A172 (cell line): ENCODE data around the gene ZC3H12D. TPM values are rescaled to one million over a fixed set of nuclear protein-coding genes. Genes with fewer than 3 reads are reported as not detected.
"Not testable (repeated sequence)": the region's sequence is repeated elsewhere in the genome, so short reads cannot be mapped to it uniquely, and the experiment has no call there.

Experiments
- DNase-seq: peaks from one replicate; pipeline ENCODE4 v3.0.0-alpha.2; 2015; ENCODE audit warnings: low spot score
- total RNA-seq: library from RNA; depleted of rRNA; stranded (reverse); fragments of >200 nt; shearing (Covaris generic); gene quantifications from 2 replicates; pipeline ENCODE4 v1.2.3, GENCODE V29; 2014

ZC3H12D gene
- total RNA-seq, 1 experiment from 2014 or later, result 0.03 TPM

DNA sequence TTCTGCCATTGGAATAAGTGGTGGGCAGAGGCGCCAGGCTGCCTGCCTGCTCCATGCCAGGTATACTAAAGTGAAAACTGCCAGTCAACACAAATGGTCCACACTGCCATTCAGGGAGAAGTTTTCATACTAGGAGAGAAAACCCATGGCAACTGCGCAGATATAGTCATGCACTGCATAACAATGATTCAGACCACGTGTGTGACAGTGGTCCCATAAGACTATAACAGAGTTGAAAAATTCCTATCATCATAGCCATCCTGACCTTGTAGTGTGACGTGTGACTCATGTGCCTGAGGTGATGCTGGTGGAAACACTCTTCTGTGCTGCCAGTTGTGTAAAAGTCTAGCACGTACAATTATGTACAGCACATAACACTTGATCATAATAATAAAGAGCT lies 25.1 kb downstream of the ZC3H12D start:
- no peak for DNase-seq

DNA sequence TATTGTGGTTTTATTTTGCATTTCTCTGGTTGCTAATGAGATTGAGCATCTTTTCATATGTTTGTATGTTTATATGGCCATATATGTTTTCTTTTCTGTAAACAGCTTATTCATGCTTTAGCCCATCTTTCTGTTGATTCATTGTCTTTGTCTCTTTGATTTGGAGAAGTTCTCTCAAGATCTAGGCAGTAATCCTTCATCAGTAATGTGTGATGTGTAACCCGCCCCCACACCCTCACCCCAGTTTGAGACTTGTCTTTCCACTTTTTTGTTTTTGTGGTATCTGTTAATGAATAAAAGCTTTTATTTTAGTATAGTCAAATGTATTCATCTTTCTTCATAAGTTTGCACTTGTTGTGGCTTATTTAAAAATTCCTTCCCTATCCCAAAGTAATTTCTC lies 26.0 kb downstream of the ZC3H12D start:
- no peak for DNase-seq

DNA sequence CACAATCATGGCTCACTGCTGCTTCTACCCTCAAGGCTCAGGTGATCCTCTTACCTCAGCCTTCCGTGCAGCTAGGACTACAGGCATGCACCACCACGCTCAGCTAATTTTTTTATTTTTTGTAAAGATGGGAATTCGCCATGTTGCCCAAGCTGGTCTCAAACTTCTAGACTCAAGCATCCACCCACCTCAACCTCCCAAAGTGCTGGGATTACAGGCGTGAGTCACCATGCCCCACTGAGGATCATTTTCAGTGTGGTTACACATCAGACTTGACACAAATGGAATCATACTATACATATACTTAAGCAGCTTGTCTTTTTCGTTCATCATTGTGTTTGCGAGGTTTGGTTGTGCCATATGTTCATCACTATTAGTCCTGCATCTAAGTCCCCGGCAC lies 26.6 kb downstream of the ZC3H12D start:
- no peak for DNase-seq

DNA sequence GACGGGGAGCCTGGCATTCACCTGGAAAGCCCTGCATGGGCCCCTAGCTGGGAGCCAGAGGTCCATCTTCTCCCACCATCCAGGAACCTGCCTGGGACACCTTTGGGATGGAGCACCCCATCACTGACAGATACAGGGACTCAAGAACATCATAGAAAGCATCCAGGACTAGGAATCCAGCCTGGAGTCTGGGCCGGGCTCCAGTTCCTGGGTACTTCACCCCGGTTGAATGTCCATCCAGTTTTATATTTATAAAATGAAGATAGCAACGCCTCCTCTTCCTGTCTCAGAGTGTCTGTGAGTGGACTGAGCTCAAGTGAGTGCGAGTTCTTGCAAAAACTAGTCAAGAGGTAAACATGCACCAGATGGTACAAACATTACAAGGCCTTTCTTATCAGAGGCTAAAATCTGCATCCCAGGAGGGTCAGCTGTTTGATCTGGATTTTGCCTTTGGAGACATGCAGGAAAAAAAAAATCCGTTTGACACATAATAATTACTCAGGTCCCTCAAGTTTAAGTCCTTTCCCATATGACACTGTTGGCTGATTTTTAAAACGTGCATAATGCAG lies 27.4 kb downstream of the ZC3H12D start:
- DNase-seq, result no peak

DNA sequence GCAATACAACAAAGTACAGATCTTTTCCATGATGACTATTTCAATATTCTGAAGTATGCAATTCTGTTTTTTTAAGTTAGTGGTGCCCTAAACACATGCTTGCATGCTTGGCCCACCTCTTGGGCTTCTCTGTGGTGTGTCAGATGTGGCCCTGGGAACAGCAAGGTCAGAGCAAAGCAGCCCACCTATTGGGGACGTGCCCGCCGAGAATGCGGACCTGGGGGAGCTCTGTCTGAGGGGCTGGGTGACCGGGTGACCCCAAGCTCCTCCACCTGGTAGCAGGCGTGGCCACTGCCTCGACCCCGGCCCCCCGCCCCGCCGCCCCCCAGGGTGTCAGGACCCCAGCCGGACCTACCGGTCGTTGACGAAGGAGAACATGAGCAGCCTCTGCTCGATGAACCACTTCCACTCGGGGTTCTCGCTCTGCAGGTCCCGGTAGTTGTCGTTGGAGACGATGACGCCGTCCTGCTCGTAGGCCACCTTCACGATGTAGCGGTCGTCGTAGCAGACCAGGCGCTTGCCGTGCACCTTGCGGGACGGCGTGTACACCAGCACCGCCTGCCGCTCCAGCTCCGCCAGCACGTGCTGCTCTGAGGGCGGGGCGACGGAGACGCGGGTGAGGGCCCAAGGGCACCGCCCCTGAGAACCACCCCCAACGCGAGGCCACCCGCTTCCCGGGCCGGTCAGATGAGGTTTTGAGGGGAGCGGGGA lies 28.3 kb downstream of the ZC3H12D start:
- DNase-seq, result no peak

DNA sequence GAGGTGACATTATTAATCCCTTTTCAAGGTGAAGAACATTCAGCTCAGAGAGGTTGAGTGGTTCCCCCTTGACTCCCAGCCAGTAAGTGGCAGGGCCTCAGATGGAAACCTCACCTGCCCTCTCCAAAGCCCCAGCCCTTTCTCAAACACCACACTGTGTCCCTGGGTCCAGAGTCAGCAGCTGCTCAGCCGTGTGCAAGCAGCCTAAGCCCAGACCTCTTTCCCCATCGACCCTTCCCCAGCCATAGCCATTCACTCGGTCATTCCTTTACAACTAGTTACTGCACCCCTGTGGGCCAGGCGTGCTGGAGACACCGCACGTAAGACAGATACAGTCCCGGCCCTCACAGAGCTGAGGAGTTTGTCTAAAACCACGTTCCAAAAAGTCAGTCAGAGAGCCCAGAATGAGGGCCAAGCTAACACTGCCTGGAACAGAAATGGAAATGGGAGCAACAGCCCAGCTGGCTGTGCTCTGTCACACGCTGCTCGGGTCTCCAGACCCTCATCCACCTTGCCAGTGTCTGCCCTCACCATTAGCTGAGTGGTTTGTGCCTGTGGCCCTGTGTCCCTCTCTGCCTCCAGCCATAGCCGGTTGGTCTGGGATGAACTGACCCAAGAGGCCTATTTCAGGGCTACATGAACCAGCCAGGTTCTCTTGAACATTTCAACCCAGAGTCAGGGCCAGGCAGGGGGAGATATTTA lies 29.6 kb downstream of the ZC3H12D start:
- DNase-seq, result no peak

DNA sequence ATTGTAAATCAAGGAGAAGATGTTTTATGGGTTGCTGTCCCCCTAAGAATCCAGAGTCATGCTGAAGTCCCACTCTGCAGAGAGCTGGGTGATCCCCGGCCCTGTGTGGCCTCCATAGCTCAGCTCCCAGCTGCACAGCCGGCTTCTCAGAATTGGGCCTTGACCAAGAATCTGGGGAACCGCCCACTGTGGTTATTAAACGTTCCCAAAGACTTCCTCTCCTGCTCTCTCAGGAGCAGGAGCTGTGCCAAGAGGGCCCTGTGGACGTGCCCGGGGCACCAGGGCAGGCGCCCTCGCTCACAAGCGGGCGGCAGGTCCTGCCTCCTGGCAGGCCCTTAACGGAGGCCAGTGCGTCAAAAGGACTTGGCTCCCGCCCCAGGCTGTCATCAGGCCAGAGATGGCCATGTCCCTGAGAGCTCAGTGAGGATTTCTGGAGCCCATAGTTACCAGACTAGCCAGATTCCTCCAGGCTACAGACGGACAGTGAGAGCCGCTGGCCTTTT lies 30.4 kb downstream of the ZC3H12D start:
- peak; percentile 90 for DNase-seq

DNA sequence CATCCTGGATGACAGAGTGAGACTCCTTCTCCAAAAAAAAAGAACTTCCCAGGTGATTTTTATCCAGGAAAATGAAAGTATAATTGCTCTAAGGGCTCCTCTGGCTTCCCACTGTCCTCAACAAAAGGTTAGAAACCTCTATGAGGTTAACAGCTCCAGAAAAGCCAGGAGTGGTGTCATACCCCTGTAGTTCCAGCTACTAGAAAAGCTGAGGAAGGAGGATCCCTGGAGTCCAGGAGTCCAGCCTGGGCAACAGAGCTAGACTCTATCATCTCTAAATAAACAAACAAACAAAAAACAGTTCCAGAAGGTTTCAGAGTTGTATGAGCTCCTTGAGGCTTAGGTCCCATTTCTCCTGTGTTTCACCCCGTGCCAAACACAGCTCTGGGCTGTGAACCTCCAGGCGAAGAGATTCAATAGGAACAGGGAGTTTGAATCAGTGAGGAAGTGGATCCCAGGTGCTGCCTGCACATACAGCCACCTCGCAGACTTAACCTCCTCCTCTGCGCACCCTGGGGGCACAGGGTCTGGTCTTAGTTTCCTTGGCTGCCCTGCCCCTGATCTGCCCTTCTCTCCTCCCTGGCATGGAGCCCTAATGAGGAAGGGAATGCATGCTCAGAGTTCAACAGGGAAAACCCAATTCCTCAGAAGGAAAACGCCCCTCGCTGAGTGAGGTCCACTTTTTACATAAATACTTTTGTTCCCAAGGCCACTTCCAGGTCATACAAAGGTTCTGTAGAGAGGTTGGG lies 31.0 kb downstream of the ZC3H12D start:
- DNase-seq, result no peak

DNA sequence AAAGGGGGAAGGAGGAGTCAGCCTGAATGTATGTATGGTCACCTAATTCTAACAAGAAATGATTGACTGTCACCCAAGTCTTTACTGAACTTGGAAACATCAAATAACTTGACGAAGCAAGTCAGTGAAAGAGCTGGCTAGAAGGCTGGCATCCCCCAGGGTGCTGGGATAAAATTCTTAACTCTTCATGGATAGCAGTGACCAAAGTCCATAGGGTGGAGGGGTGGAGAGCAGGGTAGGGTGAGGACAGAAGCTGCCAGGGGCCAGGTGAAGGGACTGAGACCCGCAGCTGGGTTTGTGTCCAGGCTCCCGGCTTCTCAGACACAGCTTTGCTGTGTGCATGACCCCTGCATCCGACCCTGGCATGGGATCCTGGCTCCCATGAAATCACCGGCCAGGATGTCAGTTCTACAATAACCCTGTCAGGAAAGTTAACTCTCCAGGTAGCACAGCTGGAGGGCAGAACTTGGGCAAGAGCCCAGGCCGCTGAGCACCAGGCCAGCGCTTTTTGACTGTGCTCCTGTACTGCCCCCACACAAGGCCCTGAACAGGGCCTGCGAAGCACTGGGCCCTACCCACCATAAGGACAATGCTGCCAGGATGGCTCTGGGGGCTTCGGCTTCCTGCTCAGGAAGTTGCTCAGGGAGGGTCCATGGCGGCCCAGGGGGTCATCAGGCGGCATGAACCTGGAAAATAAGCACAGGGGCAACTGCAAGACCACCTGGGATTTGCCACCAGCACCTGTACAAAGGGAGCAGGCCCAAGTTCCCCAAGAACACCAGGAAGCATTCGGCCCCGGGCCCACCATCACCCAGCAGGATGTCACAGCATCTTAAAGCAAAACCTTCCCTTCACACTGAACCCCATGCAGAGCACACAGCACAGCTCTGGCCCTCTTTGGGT lies 32.5 kb downstream of the ZC3H12D start:
- no peak for DNase-seq

DNA sequence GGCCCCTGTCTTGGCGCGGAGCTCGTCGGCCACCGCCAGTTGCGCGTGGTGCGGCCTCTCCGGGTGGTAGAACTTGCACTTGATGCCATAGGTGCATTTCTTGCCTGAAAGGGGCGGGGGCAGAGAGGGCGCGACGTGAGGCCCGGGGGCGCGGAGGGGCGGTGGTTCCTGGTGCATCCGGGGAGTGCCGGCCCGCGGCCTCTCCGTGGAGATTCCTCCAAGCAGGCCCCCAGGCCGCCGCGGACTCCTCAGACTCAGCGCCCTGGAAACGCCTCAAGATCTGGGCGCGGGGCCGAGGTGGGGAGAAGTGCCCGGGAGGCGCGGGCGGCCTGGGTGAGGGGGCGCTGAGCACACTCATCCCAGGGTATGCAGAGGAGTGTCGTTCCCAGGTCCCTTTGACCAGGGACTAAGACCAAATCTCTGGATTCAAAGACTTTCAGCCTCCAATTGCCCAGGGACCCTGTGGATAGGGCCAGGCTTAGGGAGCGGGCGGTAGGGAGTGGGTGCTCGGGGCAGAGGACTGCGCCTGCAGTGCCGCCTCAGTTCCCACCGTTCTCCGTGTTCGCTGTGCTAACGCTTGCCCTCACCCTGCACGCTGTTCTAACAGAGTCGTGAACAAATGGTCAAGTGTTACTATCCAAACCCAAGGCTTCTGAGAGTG lies 33.3 kb downstream of the ZC3H12D start:
- DNase-seq, result no peak

DNA sequence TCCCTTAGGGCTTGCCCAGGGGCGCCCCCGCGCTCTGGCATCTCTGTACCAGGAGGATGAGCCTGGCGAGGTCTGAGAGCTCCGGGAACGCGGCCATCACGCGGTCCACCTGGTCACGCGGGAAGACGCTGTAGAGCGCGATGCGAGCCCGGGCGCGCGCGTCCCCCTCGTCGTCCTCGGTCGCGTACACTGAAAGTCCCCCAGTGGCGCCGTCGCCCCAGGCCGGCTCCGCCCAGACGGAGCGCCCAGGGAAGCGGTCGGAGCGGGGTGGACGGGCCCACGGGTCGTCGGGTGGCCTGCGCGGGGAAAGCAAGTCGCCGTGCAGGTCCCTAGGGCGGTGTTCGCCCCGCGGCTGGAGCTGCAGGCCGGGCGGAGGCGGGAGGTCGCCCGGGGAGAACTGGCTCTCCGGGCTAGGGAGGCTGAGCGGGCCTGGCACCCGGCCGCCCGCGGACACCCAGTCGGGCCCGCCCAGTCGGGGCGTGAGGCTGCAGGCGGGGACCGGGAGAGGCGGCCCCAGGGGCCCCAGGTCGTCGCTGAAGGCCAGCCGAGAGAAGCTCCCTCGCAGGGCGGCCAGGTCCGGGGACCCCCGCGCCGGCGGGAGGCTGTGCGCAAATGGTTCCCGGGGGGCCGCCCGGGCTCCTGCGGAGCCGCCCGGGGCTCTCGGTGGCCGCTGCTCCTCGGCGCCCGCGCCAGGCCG lies 34.0 kb downstream of the ZC3H12D start:
- no peak for DNase-seq

DNA sequence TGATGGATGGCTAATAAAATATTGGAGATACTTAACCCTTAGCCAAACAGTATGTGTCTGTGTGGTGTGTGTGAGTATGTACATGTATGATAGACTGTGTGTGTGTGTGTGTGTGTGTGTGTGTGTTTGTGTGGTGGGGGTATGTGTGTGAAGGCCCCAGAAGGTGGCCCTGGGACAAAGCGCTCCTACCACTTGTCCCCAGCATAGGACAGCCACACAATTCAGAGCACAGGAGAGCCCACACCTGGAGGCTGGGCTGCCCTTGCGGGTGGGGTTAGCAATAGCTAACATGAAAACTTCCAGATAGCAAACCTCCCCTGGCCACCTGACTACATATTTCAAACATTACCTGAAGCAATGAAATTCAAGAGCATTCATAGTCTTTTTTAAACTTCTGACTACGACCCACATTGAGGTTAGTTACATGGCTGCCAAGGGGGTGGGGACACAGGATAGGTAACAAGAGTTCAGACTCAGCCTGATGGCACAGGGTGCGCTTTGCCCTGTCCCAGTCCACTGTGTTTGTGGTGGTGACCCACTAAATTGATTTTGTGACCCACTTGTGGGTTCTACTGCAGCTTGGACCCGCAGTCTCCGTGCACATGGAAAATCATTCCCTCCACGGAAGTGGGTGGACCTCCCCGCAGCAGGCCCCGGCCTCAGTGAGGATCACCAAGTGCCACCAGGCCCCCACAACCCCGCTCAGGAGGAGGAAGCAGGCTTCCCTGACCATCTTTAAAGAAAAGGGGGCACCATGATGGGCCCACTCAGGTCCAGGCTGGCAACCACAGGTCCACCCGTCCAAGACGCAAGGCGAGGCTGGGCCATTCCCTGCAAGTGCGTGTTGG lies 34.8 kb downstream of the ZC3H12D start:
- DNase-seq, result no peak

DNA sequence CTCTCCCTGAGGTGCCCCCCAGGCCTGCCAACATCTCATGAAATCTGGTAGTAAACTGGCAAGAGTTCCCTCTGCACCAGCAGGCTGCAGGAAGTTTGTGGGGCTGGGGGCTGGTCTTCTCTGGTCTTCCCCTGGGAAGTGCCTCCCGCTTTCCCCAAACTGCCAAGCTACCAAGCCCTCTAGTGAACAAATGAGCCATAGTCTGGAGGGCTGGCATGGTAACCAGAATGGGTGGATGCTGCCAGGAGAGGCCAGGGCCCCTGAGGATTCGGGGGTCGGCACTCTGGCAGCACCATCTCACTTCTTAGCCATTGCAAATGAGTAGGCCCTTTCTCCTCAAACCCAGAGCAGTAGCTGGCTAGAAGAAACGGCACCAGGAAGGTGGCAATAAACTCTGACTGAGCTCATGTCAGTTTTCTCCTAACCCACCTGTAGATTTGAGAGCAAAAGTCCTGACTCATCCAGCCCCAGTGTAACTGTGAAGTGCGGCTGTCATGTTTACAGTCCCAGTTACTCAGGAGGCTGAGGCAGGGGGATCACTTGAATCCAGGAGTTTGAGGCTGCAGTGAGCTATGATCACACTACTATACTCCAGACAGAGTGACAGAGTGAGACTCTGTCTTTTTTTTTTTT lies 35.9 kb downstream of the ZC3H12D start:
- no peak for DNase-seq

DNA sequence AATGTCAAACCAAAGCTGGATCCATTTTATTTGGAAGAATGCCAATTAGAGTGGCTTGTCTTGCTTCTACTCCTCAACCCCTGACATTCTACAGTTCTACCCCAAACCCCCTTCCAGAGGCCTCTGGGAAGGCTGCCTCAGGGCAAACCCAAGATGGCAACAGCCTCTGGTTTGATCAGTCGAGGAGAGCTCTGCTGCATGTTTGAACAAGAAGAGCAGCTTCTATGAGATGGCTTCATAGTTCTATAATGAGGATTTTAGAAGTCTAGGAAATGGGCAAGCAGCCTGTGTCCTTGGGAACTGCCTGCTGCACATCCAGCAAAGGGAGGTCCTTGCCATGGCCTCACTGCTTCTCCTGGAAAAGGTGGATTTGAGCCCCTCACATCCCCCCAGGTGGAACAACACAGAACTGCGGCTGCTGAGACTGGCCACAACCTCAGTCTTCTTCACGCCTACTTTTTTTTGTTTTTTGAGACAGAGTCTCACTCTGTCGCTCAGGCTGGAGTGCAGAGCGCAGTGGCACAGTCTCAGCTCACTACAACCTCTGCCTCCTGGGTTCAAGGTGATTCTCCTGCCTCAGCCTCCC lies 37.9 kb downstream of the ZC3H12D start:
- no peak for DNase-seq

DNA sequence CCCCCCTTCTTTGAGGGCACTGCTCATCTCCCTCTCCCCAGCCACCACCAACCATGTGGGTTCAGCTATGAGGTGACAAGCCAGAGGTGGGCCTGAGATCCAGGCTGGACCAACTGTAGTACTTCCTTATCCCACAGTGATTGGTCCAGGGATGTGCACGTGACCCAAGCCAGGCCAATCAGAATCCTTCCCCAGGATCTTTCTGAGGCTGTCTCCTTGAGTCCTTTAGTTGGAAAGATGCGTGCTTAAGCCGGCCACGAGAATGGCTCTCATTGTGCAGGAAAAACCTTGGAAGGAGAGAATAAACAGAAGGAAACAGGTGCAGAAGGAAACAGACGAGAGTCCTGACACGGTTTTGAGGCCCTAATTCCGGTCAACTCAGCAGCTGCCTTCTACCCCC lies 39.2 kb downstream of the ZC3H12D start:
- DNase-seq, result no peak

DNA sequence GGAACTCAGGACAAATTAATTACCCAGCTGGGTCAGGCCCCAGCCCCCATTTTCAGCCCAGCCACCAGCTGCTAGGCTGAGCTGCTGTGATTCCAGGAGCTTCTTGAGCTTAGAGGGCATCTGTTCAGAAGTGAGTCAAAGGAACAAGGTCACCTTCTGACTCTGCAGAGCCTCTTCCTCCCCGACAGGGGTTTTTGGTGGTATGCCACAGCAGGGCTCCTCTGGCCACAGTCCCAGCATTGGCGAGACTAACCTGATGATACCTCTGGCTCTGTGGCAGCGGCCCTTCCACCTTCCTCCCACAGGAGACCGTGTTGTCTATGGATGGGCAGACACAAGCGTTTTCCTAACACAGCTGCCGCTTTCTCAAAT lies 39.7 kb downstream of the ZC3H12D start:
- no peak for DNase-seq

DNA sequence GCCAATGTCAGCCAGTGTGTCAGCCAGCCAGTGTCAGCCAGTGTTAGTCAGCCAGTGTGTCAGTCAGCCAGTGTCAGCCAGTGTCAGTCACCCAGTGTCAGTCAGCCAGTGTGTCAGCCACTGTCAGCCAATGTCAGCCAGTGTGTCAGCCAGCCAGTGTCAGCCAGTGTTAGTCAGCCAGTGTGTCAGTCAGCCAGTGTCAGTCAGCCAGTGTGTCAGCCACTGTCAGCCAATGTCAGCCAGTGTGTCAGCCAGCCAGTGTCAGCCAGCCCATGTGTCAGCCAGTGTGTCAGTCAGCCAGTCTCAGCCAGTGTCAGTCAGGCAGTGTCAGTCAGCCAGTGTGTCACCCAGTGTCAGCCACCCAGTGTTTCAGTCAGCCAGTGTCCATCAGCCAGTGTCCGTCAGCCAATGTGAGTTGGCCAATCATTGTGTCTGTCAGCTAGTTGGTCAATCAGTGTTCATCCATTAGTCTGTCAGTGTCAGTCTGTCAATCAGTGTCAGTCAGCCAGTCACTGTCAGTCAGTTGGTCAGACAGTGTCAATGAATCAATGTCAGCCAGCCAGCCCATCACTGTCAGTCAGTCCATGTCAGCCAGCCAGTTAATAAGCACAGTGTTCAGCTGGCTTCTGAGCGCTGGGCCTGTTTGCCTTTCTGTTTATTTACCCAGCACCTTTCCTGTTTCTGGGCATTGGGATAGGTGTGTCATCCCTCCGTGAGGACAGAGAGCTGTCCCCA lies 40.3 kb downstream of the ZC3H12D start:
- not testable (repeated sequence) for DNase-seq
